Measurements from ENCODE around the gene KCNMA1. TPM values are rescaled to one million over a fixed set of nuclear protein-coding genes. Genes with fewer than 3 reads are reported as not detected.

The KCNMA1 gene
- total and polyA plus RNA-seq, 2 donors (not counting 1 experiment from before 2014, with no cell fraction given), result 0.82 to 3.1 TPM

DNA sequence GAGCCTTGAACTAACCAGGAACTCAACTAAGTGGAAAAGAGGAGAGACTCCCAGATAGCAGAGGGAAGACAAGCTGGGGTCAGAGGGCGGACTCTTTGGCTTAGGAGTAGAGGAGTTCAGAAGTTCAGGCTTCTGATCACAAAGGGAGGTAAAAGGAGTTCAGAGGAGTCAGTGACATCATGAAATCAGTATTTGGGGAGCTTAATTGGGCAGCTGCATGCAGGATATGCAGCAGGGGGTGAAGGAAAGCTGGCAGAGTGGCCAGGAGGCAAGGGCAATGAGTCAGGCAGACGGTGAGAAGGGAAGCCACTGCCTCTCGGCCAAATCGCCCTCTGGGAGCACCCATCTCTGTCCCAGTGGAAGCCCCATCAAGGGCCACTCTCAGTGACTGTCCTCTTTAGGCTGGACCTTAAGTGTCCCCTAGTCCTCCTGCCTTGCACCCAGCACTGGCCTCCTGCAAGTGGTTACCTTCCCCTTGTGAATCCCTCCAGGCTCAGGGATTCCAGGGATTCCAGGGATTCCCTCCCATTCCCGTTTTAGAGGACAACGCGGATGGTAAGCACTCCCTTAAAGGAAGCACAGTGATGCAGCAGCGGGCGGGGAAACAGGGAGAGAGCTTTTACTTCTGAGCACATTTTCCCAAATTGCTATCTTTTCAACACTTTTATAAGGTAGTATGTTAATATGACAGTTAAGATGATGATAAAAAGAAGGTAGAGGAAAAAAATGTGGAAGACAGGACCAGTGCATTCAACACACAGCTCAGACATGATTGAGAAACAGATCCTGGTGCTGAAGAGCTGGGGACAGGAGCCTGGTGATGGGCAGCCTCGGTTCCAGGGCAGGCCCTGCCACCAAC, 72.6 kb downstream of the KCNMA1 start:
- no peaks in the 10 kb centered on the region for H4K20me1 ChIP-seq (ENCODE audit: control insufficient read depth, insufficient read depth, low read length, poor library complexity, severe bottlenecking)
- peaks cover 0 to 7% (median 2%) of the 10 kb centered on the region in 4 experiments for H3K27me3 ChIP-seq (replicated peaks in 1 of 4; ENCODE audit: control extremely low read depth in 1 of 4, control insufficient read depth in 3 of 4, insufficient read depth in 4 of 4, low read length in 3 of 4)
- no peak for ATAC-seq (ENCODE audit: low read depth)
- POLR2A ChIA-PET, result no interaction called here
- no peaks in the 10 kb centered on the region for H3K9me3 ChIP-seq (ENCODE audit: control extremely low read depth in 1 of 3, control insufficient read depth in 2 of 3, insufficient read depth in 1 of 3, low read length in 2 of 3)
- Mint-ChIP-seq H3K27ac (no peak overlapping the region), H3K4me3 (no peak overlapping the region), H3K9me3 (ENCODE audit: insufficient read depth) (no peaks in the 10 kb centered on the region), H3K4me1 (peaks cover 17% of the 10 kb centered on the region), H3K27me3 (peaks cover 11% of the 10 kb centered on the region)
- H3K4me1 ChIP-seq (ENCODE audit: control insufficient read depth in 2 of 2, insufficient read depth in 2 of 2, low read length in 2 of 2), result peaks cover 0 to 4% of the 10 kb centered on the region in 2 donors
- DNase-seq, result no peak
- intact Hi-C loops (cut with micrococcal nuclease), result no loop called here
- no peaks in the 10 kb centered on the region for H3K79me2 ChIP-seq (ENCODE audit: control insufficient read depth, insufficient read depth, low read length)
- H3K4me2 ChIP-seq (replicated peaks; ENCODE audit: low read depth, low read length, poor library complexity, severe bottlenecking), result no peak overlapping the region
- H3K36me3 ChIP-seq (replicated peaks in 1 of 2; ENCODE audit: control extremely low read depth in 1 of 2, control insufficient read depth in 1 of 2, extremely low read depth in 1 of 2, insufficient read depth in 2 of 2, low read length in 1 of 2), result no peaks in the 10 kb centered on the region
- no peak overlapping the region for H3K27ac ChIP-seq (ENCODE audit: low read length in 2 of 2)
- H3K4me3 ChIP-seq (ENCODE audit: control extremely low read depth in 1 of 5, extremely low read depth in 1 of 5, insufficient read depth in 1 of 5, low read depth in 2 of 5, low read length in 4 of 5), result no peak overlapping the region
- TF ChIP-seq, protein P1, sequence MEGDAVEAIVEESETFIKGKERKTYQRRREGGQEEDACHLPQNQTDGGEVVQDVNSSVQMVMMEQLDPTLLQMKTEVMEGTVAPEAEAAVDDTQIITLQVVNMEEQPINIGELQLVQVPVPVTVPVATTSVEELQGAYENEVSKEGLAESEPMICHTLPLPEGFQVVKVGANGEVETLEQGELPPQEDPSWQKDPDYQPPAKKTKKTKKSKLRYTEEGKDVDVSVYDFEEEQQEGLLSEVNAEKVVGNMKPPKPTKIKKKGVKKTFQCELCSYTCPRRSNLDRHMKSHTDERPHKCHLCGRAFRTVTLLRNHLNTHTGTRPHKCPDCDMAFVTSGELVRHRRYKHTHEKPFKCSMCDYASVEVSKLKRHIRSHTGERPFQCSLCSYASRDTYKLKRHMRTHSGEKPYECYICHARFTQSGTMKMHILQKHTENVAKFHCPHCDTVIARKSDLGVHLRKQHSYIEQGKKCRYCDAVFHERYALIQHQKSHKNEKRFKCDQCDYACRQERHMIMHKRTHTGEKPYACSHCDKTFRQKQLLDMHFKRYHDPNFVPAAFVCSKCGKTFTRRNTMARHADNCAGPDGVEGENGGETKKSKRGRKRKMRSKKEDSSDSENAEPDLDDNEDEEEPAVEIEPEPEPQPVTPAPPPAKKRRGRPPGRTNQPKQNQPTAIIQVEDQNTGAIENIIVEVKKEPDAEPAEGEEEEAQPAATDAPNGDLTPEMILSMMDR (IDR thresholded peaks at IDR 0.05), result no peak
- no peak for TF ChIP-seq EZH2 (IDR thresholded peaks at IDR 0.05; ENCODE audit: borderline replicate concordance, insufficient read depth, low read depth, low read length, poor library complexity, severe bottlenecking)
- H3K9ac ChIP-seq (ENCODE audit: low read length), result no peak overlapping the region
- CTCF ChIA-PET, result no interaction called here
- no peak overlapping the region for H2AFZ ChIP-seq (ENCODE audit: insufficient read depth, low read depth, low read length, poor library complexity, severe bottlenecking)
- 88% methylated on average over 5 of the region's 10 CpGs for WGBS (ENCODE audit: insufficient coverage)

DNA sequence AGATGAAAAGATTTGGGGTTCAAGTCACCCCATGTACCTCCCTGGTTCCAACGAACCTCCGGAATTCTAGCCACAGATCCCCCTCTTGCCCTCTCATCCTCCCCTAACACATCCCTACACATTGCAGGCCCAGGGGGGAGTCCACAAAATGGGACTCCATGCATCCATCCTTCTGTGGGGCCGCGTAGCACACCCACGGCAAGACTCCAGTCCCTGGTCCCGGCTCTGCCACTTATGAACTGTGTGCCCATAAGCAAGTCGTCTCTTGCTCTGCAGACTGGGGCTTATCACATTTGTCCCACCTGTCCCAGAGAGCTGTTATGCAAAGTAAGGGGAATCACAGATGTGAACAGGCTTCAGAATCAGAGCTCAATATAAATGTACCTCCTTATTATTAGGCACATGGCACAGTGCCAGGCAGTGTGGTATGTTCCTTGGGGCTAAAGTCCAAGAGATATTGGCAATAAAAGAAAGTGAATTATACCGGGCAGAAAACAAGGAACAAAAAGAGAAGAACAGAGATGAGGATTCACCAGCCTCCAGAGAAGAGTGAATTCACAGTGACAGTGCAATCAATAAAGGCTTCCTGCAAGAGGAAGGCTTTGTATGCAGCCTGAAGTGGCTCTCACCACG, 73.9 kb downstream of the KCNMA1 start:
- intact Hi-C loops (cut with micrococcal nuclease), result no loop called here
- H3K4me1 Mint-ChIP-seq, result peaks cover 17% of the 10 kb centered on the region
- TF ChIP-seq, protein P1 (IDR thresholded peaks at IDR 0.05), result no peak
- TF ChIP-seq EZH2 (IDR thresholded peaks at IDR 0.05; ENCODE audit: borderline replicate concordance, insufficient read depth, low read depth, low read length, poor library complexity, severe bottlenecking), result no peak
- ATAC-seq (ENCODE audit: low read depth) (no peak), DNase-seq (no peak)
- POLR2A ChIA-PET, result no interaction called here
- no peaks in the 10 kb centered on the region for H3K9me3 Mint-ChIP-seq (ENCODE audit: insufficient read depth)
- peaks cover 0 to 4% of the 10 kb centered on the region in 2 donors for H3K4me1 ChIP-seq (ENCODE audit: control insufficient read depth in 2 of 2, insufficient read depth in 2 of 2, low read length in 2 of 2)
- no peak overlapping the region for H3K4me3 ChIP-seq (ENCODE audit: control extremely low read depth in 1 of 5, extremely low read depth in 1 of 5, insufficient read depth in 1 of 5, low read depth in 2 of 5, low read length in 4 of 5)
- CTCF ChIA-PET, result no interaction called here
- peaks cover 11% of the 10 kb centered on the region for H3K27me3 Mint-ChIP-seq
- H2AFZ ChIP-seq (ENCODE audit: insufficient read depth, low read depth, low read length, poor library complexity, severe bottlenecking), result no peak overlapping the region
- H3K36me3 ChIP-seq (replicated peaks in 1 of 2; ENCODE audit: control extremely low read depth in 1 of 2, control insufficient read depth in 1 of 2, extremely low read depth in 1 of 2, insufficient read depth in 2 of 2, low read length in 1 of 2), result no peaks in the 10 kb centered on the region
- WGBS (ENCODE audit: insufficient coverage), result 77% methylated on average over 9 of the region's 9 CpGs
- H3K79me2 ChIP-seq (ENCODE audit: control insufficient read depth, insufficient read depth, low read length), result no peaks in the 10 kb centered on the region
- H3K4me2 ChIP-seq (replicated peaks; ENCODE audit: low read depth, low read length, poor library complexity, severe bottlenecking), result no peak overlapping the region
- no peak overlapping the region for H3K27ac Mint-ChIP-seq
- no peak overlapping the region for H3K9ac ChIP-seq (ENCODE audit: low read length)
- no peak overlapping the region for H3K27ac ChIP-seq (ENCODE audit: low read length in 2 of 2)
- no peaks in the 10 kb centered on the region for H3K9me3 ChIP-seq (ENCODE audit: control extremely low read depth in 1 of 3, control insufficient read depth in 2 of 3, insufficient read depth in 1 of 3, low read length in 2 of 3)
- H4K20me1 ChIP-seq (ENCODE audit: control insufficient read depth, insufficient read depth, low read length, poor library complexity, severe bottlenecking), result no peaks in the 10 kb centered on the region
- no peak overlapping the region for H3K4me3 Mint-ChIP-seq
- peaks cover 0 to 7% (median 2%) of the 10 kb centered on the region in 4 experiments for H3K27me3 ChIP-seq (replicated peaks in 1 of 4; ENCODE audit: control extremely low read depth in 1 of 4, control insufficient read depth in 3 of 4, insufficient read depth in 4 of 4, low read length in 3 of 4)

All from B cell (primary cell).